ENCODE results near the gene RAP1B. TPM values are rescaled to one million over a fixed set of nuclear protein-coding genes. Genes with fewer than 3 reads are reported as not detected.

RAP1B gene
- total RNA-seq, 2 donors from 2014 or later, result 100 to 102 TPM

GRCh38 chr12:68623059-68623458 lies 12.4 kb downstream of the RAP1B start:
- H3K9me3 Mint-ChIP-seq, result peaks cover 15% of the 10 kb centered on the region
- H3K27ac ChIP-seq (ENCODE audit: low read depth, low read length), result no peak overlapping the region
- no peak for TF ChIP-seq CTCF (conservative IDR thresholded peaks at IDR 0.05)
- no peak overlapping the region for H3K9ac ChIP-seq (ENCODE audit: extremely low read depth, low read length, poor library complexity, severe bottlenecking)
- no peak overlapping the region for H3K27ac Mint-ChIP-seq
- DNase-seq, result no peak
- no peak overlapping the region for H3K4me3 Mint-ChIP-seq
- H3K4me1 Mint-ChIP-seq, result peaks cover 21% of the 10 kb centered on the region
- H3K27me3 ChIP-seq (ENCODE audit: control insufficient read depth, insufficient read depth, low read length, poor library complexity, severe bottlenecking), result no peaks in the 10 kb centered on the region
- peaks cover 29% of the 10 kb centered on the region for H3K9me3 ChIP-seq (ENCODE audit: control insufficient read depth, low read length)
- no peaks in the 10 kb centered on the region for H3K4me1 ChIP-seq (ENCODE audit: control insufficient read depth, insufficient read depth, low read length)
- no peak overlapping the region for H3K4me3 ChIP-seq (ENCODE audit: low read length)
- peaks cover 34% of the 10 kb centered on the region for H3K36me3 ChIP-seq (ENCODE audit: control insufficient read depth, insufficient read depth, low read length)
- H3K36me3 Mint-ChIP-seq (ENCODE audit: low read depth), result peaks cover 50% of the 10 kb centered on the region
- no peaks in the 10 kb centered on the region for H3K27me3 Mint-ChIP-seq (ENCODE audit: insufficient read depth)

GRCh38 chr12:68623984-68624383 lies 13.3 kb downstream of the RAP1B start:
- Mint-ChIP-seq H3K9me3 (peaks cover 17% of the 10 kb centered on the region), H3K36me3 (ENCODE audit: low read depth) (peaks cover 50% of the 10 kb centered on the region), H3K27me3 (ENCODE audit: insufficient read depth) (no peaks in the 10 kb centered on the region), H3K27ac (no peak overlapping the region), H3K4me1 (peaks cover 22% of the 10 kb centered on the region), H3K4me3 (no peak overlapping the region)
- Histone ChIP-seq H3K4me1 (ENCODE audit: control insufficient read depth, insufficient read depth, low read length) (no peaks in the 10 kb centered on the region), H3K9me3 (ENCODE audit: control insufficient read depth, low read length) (peaks cover 32% of the 10 kb centered on the region), H3K27ac (ENCODE audit: low read depth, low read length) (no peak overlapping the region), H3K27me3 (ENCODE audit: control insufficient read depth, insufficient read depth, low read length, poor library complexity, severe bottlenecking) (no peaks in the 10 kb centered on the region), H3K36me3 (ENCODE audit: control insufficient read depth, insufficient read depth, low read length) (peaks cover 40% of the 10 kb centered on the region), H3K4me3 (ENCODE audit: low read length) (no peak overlapping the region), H3K9ac (ENCODE audit: extremely low read depth, low read length, poor library complexity, severe bottlenecking) (no peak overlapping the region)
- TF ChIP-seq CTCF (conservative IDR thresholded peaks at IDR 0.05), result no peak
- 86 to 100% methylated on average over 1 of the region's 1 CpG for WGBS, 2 experiments (ENCODE audit: insufficient coverage in 1 of 2, insufficient read length in 1 of 2)
- DNase-seq, result no peak

GRCh38 chr12:68624933-68625332 lies 14.2 kb downstream of the RAP1B start:
- Mint-ChIP-seq H3K9me3 (peaks cover 17% of the 10 kb centered on the region), H3K27me3 (ENCODE audit: insufficient read depth) (no peaks in the 10 kb centered on the region), H3K4me3 (no peak overlapping the region), H3K4me1 (peaks cover 30% of the 10 kb centered on the region), H3K36me3 (ENCODE audit: low read depth) (peaks cover 52% of the 10 kb centered on the region), H3K27ac (no peak overlapping the region)
- Histone ChIP-seq H3K27me3 (ENCODE audit: control insufficient read depth, insufficient read depth, low read length, poor library complexity, severe bottlenecking) (no peaks in the 10 kb centered on the region), H3K27ac (ENCODE audit: low read depth, low read length) (no peak overlapping the region), H3K9me3 (ENCODE audit: control insufficient read depth, low read length) (peaks cover 32% of the 10 kb centered on the region), H3K9ac (ENCODE audit: extremely low read depth, low read length, poor library complexity, severe bottlenecking) (no peak overlapping the region), H3K4me1 (ENCODE audit: control insufficient read depth, insufficient read depth, low read length) (no peaks in the 10 kb centered on the region), H3K4me3 (ENCODE audit: low read length) (no peak overlapping the region), H3K36me3 (ENCODE audit: control insufficient read depth, insufficient read depth, low read length) (peaks cover 40% of the 10 kb centered on the region)
- 95 to 97% methylated on average over 2 of the region's 2 CpGs for WGBS, 2 experiments (ENCODE audit: insufficient coverage in 1 of 2, insufficient read length in 1 of 2)
- TF ChIP-seq CTCF (conservative IDR thresholded peaks at IDR 0.05), result no peak
- DNase-seq, result no peak
